Measurements from ENCODE around the gene S100G.

The S100G gene

GRCh38 chrX:16699389-16699788 is 49.4 kb downstream of the S100G start:
- no peaks in the 10 kb centered on the region for H3K9me3 ChIP-seq
- H3K4me3 ChIP-seq (ENCODE audit: low read depth in 1 of 2, low read length in 1 of 2) = no peak overlapping the region
- TF ChIP-seq, protein P1, sequence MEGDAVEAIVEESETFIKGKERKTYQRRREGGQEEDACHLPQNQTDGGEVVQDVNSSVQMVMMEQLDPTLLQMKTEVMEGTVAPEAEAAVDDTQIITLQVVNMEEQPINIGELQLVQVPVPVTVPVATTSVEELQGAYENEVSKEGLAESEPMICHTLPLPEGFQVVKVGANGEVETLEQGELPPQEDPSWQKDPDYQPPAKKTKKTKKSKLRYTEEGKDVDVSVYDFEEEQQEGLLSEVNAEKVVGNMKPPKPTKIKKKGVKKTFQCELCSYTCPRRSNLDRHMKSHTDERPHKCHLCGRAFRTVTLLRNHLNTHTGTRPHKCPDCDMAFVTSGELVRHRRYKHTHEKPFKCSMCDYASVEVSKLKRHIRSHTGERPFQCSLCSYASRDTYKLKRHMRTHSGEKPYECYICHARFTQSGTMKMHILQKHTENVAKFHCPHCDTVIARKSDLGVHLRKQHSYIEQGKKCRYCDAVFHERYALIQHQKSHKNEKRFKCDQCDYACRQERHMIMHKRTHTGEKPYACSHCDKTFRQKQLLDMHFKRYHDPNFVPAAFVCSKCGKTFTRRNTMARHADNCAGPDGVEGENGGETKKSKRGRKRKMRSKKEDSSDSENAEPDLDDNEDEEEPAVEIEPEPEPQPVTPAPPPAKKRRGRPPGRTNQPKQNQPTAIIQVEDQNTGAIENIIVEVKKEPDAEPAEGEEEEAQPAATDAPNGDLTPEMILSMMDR (IDR thresholded peaks at IDR 0.05) = no peak
- no peak overlapping the region for H3K27ac ChIP-seq
- no peaks in the 10 kb centered on the region for H3K4me1 ChIP-seq (ENCODE audit: control insufficient read depth in 1 of 2, insufficient read depth in 1 of 2, low read depth in 1 of 2, low read length in 1 of 2)
- H3K27me3 ChIP-seq = no peaks in the 10 kb centered on the region
- peaks cover 3% of the 10 kb centered on the region for H3K36me3 ChIP-seq

DNA sequence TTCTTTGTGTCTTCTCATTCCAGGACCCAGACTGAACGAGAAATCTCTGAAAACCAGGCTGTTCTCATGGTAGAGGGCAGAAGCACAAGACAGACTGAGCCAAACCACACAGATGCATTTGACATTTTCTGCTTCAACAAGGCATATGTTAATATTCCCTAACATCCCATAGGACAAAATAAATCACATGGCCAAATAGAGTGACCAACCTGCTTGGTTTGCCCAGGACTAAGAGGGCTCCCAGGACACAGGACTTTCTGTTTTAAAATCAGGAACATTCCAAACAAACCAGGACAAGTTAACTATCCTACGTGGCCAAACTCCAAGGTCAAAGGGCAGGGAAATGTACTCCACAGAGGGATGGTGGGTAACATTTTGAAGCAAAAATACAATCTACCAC is 50.8 kb downstream of the S100G start:
- H3K36me3 ChIP-seq = peaks cover 3% of the 10 kb centered on the region
- H3K27ac ChIP-seq = no peak overlapping the region
- H3K4me3 ChIP-seq (ENCODE audit: low read depth in 1 of 2, low read length in 1 of 2) = no peak overlapping the region
- no peaks in the 10 kb centered on the region for H3K4me1 ChIP-seq (ENCODE audit: control insufficient read depth in 1 of 2, insufficient read depth in 1 of 2, low read depth in 1 of 2, low read length in 1 of 2)
- H3K27me3 ChIP-seq = no peaks in the 10 kb centered on the region
- TF ChIP-seq, protein P1 (IDR thresholded peaks at IDR 0.05) = no peak
- H3K9me3 ChIP-seq = no peaks in the 10 kb centered on the region

DNA sequence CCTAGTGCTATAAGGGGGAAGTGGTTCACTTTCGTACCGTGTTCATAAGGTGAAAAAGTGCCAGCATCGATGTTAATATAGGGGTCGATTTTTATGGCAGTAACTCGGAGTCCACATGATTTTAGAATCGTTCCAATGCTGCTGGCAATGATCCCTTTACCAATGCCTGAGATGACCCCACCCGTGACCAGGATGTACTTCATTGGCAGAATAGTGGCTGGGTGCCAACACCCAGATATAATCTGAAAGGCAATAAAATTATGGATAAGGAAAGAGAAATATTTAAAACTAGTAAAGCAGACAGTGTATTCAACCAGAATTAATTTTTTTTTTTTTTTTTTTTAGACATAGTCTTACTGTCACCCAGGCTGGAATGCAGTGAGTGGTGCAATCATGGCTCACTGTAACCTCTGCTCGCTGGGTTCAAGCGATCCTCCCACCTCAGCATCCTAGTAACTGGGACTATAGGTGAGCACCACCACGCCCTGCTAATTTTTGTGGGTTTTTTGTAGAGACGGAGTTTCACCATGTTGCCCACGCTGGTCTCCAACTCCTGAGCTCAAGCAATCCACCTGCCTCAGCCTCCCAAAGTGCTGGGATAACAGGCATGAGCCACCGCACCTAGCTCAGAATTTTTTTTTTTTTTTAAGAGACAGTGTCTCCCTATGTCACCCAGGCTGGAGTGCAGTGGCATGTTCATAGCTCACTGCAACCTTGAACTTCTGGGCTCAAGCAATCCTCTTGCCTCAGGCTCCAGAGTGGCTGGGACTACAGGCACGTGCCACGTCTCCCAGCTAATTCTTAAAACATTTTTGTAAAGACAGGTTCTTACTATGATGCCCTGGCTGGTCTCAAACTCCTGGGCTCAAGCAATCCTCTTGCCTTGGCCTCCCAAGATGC is 53.0 kb downstream of the S100G start:
- H3K4me1 ChIP-seq (ENCODE audit: control insufficient read depth in 1 of 2, insufficient read depth in 1 of 2, low read depth in 1 of 2, low read length in 1 of 2) = no peaks in the 10 kb centered on the region
- H3K27me3 ChIP-seq = no peaks in the 10 kb centered on the region
- TF ChIP-seq, protein P1 (IDR thresholded peaks at IDR 0.05) = no peak
- H3K36me3 ChIP-seq = peaks cover under 1% of the 10 kb centered on the region
- H3K27ac ChIP-seq = no peak overlapping the region
- H3K9me3 ChIP-seq = no peaks in the 10 kb centered on the region
- H3K4me3 ChIP-seq (ENCODE audit: low read depth in 1 of 2, low read length in 1 of 2) = no peak overlapping the region
